Ovary (tissue), 9 donors: Measurements from ENCODE around the gene MYO5B. TPM values are rescaled to one million over a fixed set of nuclear protein-coding genes. Genes with fewer than 3 reads are reported as not detected.

Source experiments
- DNase-seq, 5 donors: peaks; one replicate each; pipeline ENCODE4 v3.0.0-alpha.2; 2019 to 2020
- H3K27ac ChIP-seq, 2 donors: fragments of 200-600 bp; one replicate each; pipeline versions ENCODE4 v1.5.1 to v1.8.0; 2019 to 2022
- H3K27me3 ChIP-seq: fragments of 200-600 bp; one replicate; pipeline ENCODE4 v1.8.0; 2022
- H3K36me3 ChIP-seq: fragments of 200-600 bp; sonication (generic); one replicate; pipeline ENCODE4 v1.5.1; 2019
- H3K4me1 ChIP-seq: one replicate; pipeline ENCODE4 v1.8.1; 2013; ENCODE audit warnings: mild to moderate bottlenecking, moderate library complexity; ENCODE audit not compliant: insufficient read depth
- H3K4me3 ChIP-seq: fragments of 200-600 bp; sonication (generic); one replicate; pipeline ENCODE4 v1.5.1; 2017
- H3K9me3 ChIP-seq, 2 donors: fragments of 200-600 bp in 1 of 2; sonication (generic) in 1 of 2; one replicate each; pipeline versions ENCODE4 v1.5.1 to v1.8.1; 2013 to 2019; ENCODE audit warnings: mild to moderate bottlenecking in 1 of 2, moderate library complexity in 1 of 2
- EP300 ChIP-seq: sonication (generic); formaldehyde crosslinking; IDR thresholded peaks from one replicate; pipeline ENCODE4 v1.6.1; 2017; ENCODE audit warnings: antibody characterized with exemption
- POLR2A ChIP-seq: fragments of 450-650 bp; IDR thresholded peaks from one replicate; pipeline ENCODE4 v1.6.1; 2017; ENCODE audit warnings: antibody characterized with exemption, mild to moderate bottlenecking, moderate library complexity
- WGBS, 3 donors: extraction: QIAGEN DNeasy Blood & Tissue Kit in 1 of 3; methylation state at CpG; one replicate each; pipeline versions ENCODE4 v1.1.5 to v1.1.7; 2013 to 2017; 5-methylcytosine and 5-hydroxymethylcytosine counted together
- intact Hi-C, 4 donors: fragments of 100-400 bp; cut with DNase I; formaldehyde crosslinking; loops; one replicate each; pipeline versions ENCODE4 v1.11.0 to v1.15.1; 2022 to 2023
- polyA plus RNA-seq, 2 donors: library from polyadenylated mRNA; stranded (reverse); fragments of 200-250 nt in 1 of 2; fragments of 350-450 nt in 1 of 2; fragmentation: Illumina TruSeq in 1 of 2; extraction: RNeasy Lipid Tissue Mini Kit (QIAGEN cat#74804) in 1 of 2; gene quantifications; one replicate each; pipeline ENCODE4 v1.2.3, GENCODE V29; 2013 to 2014
- total RNA-seq, 7 donors: library from RNA; depleted of rRNA in 2 of 7; stranded (reverse); fragments of >200 nt in 2 of 7; fragmentation: NEBNext Ultra II Directional in 3 of 7; extraction: Animal tissue kit (Norgen Biotek cat#: 25700) in 3 of 7; gene quantifications; one replicate each; pipeline versions ENCODE4 v1.1.0 to v1.2.4, GENCODE V29; 2016 to 2023
- TF ChIP-seq, protein P1 (sequence below), 3 donors: fragments of 450-650 bp in 2 of 3; fragments of 200-600 bp in 1 of 3; IDR thresholded peaks; one replicate each; pipeline versions ENCODE4 v1.5.1 to v1.8.0; 2016 to 2022; ENCODE audit warnings: antibody characterized with exemption in 3 of 3, mild to moderate bottlenecking in 1 of 3
- donor health status: DM: no; HTN: no; CAD: no; lungs with moderate emphysema.
- donor health status: DM: no; HTN: no; CAD: no.
- donor health status: Bipolar disorder and iron deficiency.
- donor health status: DM: yes; HTN: yes; CAD: no.
- donor health status: DM: no; HTN: no; CAD: no.
- donor health status: DM: yes; HTN: yes; CAD: no.

Gene MYO5B
- total and polyA plus RNA-seq, 9 donors, result 0.25 to 25.5 (median 1.5) TPM

- TF ChIP-seq EP300 (no peak), POLR2A (no peak)
- TF ChIP-seq, protein P1, sequence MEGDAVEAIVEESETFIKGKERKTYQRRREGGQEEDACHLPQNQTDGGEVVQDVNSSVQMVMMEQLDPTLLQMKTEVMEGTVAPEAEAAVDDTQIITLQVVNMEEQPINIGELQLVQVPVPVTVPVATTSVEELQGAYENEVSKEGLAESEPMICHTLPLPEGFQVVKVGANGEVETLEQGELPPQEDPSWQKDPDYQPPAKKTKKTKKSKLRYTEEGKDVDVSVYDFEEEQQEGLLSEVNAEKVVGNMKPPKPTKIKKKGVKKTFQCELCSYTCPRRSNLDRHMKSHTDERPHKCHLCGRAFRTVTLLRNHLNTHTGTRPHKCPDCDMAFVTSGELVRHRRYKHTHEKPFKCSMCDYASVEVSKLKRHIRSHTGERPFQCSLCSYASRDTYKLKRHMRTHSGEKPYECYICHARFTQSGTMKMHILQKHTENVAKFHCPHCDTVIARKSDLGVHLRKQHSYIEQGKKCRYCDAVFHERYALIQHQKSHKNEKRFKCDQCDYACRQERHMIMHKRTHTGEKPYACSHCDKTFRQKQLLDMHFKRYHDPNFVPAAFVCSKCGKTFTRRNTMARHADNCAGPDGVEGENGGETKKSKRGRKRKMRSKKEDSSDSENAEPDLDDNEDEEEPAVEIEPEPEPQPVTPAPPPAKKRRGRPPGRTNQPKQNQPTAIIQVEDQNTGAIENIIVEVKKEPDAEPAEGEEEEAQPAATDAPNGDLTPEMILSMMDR (IDR thresholded peaks at IDR 0.05), result no peak
- no peaks in the 10 kb centered on the region for H3K36me3 ChIP-seq
- no peaks in the 10 kb centered on the region for H3K4me1 ChIP-seq
- no peaks in the 10 kb centered on the region for H3K9me3 ChIP-seq
- no peak for DNase-seq
- H3K27me3 ChIP-seq, result no peaks in the 10 kb centered on the region
- H3K27ac ChIP-seq, result no peak overlapping the region
- WGBS, 3 donors, result 67 to 72% (median 70%) methylated on average over 6 of the region's 6 CpGs
- intact Hi-C loops, result no loop called here
- no peak overlapping the region for H3K4me3 ChIP-seq
These were observed 161.9 kb downstream of the MYO5B start for GRCh38 chr18:50033004-50033403.

GRCh38 chr18:50030146-50030545 is 164.8 kb downstream of the MYO5B start:
- Histone ChIP-seq H3K27me3 (no peaks in the 10 kb centered on the region), H3K4me3 (no peak overlapping the region), H3K27ac (no peak overlapping the region), H3K9me3 (no peaks in the 10 kb centered on the region), H3K4me1 (no peaks in the 10 kb centered on the region), H3K36me3 (no peaks in the 10 kb centered on the region)
- TF ChIP-seq EP300, result no peak
- no peak for TF ChIP-seq POLR2A
- TF ChIP-seq, protein P1 (IDR thresholded peaks at IDR 0.05), result no peak
- WGBS, 3 donors, result 20 to 46% (median 32%) methylated on average over 4 of the region's 4 CpGs
- intact Hi-C loops, result no loop called here
- DNase-seq, result no peak

DNA sequence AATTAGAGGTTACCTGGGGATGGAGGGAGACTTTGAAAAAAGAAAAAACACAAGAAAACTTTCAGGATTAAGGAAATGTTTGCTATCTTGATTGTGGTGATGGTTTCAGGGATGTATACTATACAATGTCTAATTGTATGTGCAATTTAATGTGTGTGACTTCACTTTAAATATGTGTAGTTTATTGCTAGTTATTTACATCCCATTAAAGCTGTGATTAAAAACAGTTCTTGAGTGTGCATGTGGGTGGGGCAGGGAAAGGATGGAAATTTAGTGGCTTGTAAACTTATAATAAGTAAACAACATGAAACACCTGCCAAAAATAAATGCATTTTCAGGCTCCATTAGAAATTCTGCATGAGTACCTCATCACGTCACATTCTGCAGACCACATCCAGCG is 167.0 kb downstream of the MYO5B start:
- intact Hi-C loops, result no loop called here
- WGBS, 3 donors, result 63 to 75% (median 70%) methylated on average over 2 of the region's 2 CpGs
- H3K36me3 ChIP-seq, result no peaks in the 10 kb centered on the region
- TF ChIP-seq POLR2A, result no peak
- TF ChIP-seq, protein P1 (IDR thresholded peaks at IDR 0.05), result no peak
- TF ChIP-seq EP300, result no peak
- H3K9me3 ChIP-seq, result no peaks in the 10 kb centered on the region
- H3K27ac ChIP-seq, result no peak overlapping the region
- no peaks in the 10 kb centered on the region for H3K27me3 ChIP-seq
- no peak for DNase-seq
- no peaks in the 10 kb centered on the region for H3K4me1 ChIP-seq
- H3K4me3 ChIP-seq, result no peak overlapping the region

- Histone ChIP-seq H3K9me3 (no peaks in the 10 kb centered on the region), H3K4me3 (no peak overlapping the region), H3K36me3 (no peaks in the 10 kb centered on the region), H3K27me3 (no peaks in the 10 kb centered on the region), H3K4me1 (no peaks in the 10 kb centered on the region), H3K27ac (no peak overlapping the region)
- no peak for DNase-seq
- TF ChIP-seq, protein P1 (IDR thresholded peaks at IDR 0.05), result no peak
- TF ChIP-seq EP300 (no peak), POLR2A (no peak)
- WGBS, 3 donors, result 41 to 65% (median 63%) methylated on average over 3 of the region's 3 CpGs
- intact Hi-C loops, result loop anchor here in 1 of 4 donors (2.0 kb wide), 1 partner anchor 28 kb away; no protein-coding TSS in a partner anchor
These were observed 170.5 kb downstream of the MYO5B start for GRCh38 chr18:50024466-50024865.

DNA sequence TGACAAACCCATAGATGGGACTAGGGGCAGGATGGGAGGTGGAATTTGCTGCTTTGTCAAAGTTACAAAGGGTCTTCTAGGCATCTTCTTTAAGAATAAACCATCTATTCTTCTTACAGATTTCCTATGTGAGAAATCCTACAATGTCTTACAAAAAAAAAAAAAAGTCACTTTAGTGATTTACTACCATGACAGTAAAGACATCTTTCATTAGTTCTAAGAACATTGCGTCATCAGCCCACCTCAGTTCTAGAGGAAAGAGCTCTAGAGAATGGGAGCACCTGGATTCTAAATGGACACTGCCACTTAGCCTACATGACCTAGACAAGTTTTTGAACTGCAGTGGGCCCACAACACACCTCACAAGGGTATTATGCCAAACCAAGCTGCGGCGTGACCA is 172.0 kb downstream of the MYO5B start:
- DNase-seq, result no peak
- no peaks in the 10 kb centered on the region for H3K9me3 ChIP-seq
- TF ChIP-seq EP300, result no peak
- TF ChIP-seq POLR2A, result no peak
- TF ChIP-seq, protein P1 (IDR thresholded peaks at IDR 0.05), result no peak
- intact Hi-C loops, result no loop called here
- WGBS, 3 donors, result 93 to 97% (median 96%) methylated on average over 3 of the region's 3 CpGs
- no peak overlapping the region for H3K4me3 ChIP-seq
- H3K27me3 ChIP-seq, result no peaks in the 10 kb centered on the region
- no peaks in the 10 kb centered on the region for H3K36me3 ChIP-seq
- H3K27ac ChIP-seq, result no peak overlapping the region
- H3K4me1 ChIP-seq, result no peaks in the 10 kb centered on the region
